GM12878 (cell line): ENCODE results near the gene SLC12A6.

Experiments
- BRCA1 ChIP-seq: IDR thresholded peaks from 2 replicates; pipeline ENCODE4 v1.6.1; 2011; ENCODE audit warnings: low read depth, low read length, improper control_type of control experiment
- EP300 ChIP-seq, 2 experiments: fragments of 150-350 bp in 1 of 2; IDR thresholded peaks; 2 replicates each; pipeline ENCODE4 v1.6.1; 2011 to 2012; ENCODE audit warnings: low read depth in 2 of 2, low read length in 2 of 2, borderline replicate concordance in 1 of 2, improper control_type of control experiment in 1 of 2, inconsistent platforms in 1 of 2; ENCODE audit not compliant: control insufficient read depth in 1 of 2
- MXI1 ChIP-seq: fragments of 150-350 bp; IDR thresholded peaks from 2 replicates; pipeline ENCODE4 v1.6.1; 2011; ENCODE audit warnings: low read depth, mild to moderate bottlenecking, inconsistent platforms, low read length, improper control_type of control experiment
- PML ChIP-seq: IDR thresholded peaks from 2 replicates; pipeline ENCODE4 v1.6.1; 2012; ENCODE audit warnings: low read length, inconsistent platforms
- POLR2A ChIP-seq: IDR thresholded peaks from 2 replicates; pipeline ENCODE4 v1.6.1; 2011; ENCODE audit warnings: low read depth, mild to moderate bottlenecking, low read length
- SUZ12 ChIP-seq: fragments of 200-600 bp; sonication (generic); IDR thresholded peaks from one replicate; pipeline ENCODE4 v1.6.1; 2018; ENCODE audit warnings: antibody characterized with exemption, mild to moderate bottlenecking; ENCODE audit not compliant: unreplicated experiment
- TBL1XR1 ChIP-seq: IDR thresholded peaks from 2 replicates; pipeline ENCODE4 v1.6.1; 2012; ENCODE audit warnings: low read depth, low read length, improper control_type of control experiment
- TF ChIP-seq, protein P1 (sequence below), 3 experiments: IDR thresholded peaks in 2 of 3; conservative IDR thresholded peaks in 1 of 3; 2 replicates each; pipeline ENCODE4 v1.5.1; 2011; ENCODE audit warnings: low read depth in 3 of 3, low read length in 3 of 3, mild to moderate bottlenecking in 3 of 3, control low read depth in 2 of 3, moderate library complexity in 2 of 3, inconsistent platforms in 1 of 3, mixed read lengths in 1 of 3; ENCODE audit not compliant: control insufficient read depth in 2 of 3, insufficient read depth in 1 of 3; ENCODE audit errors: extremely low read depth in 1 of 3

- TF ChIP-seq POLR2A: no peak
- no peak for TF ChIP-seq PML
- TF ChIP-seq EP300 (IDR thresholded peaks at IDR 0.05; ENCODE audit: borderline replicate concordance in 1 of 2, control insufficient read depth in 1 of 2, low read depth in 2 of 2, low read length in 2 of 2): no peak
- no peak for TF ChIP-seq SUZ12
- TF ChIP-seq BRCA1: no peak
- no peak for TF ChIP-seq MXI1
- TF ChIP-seq, protein P1, sequence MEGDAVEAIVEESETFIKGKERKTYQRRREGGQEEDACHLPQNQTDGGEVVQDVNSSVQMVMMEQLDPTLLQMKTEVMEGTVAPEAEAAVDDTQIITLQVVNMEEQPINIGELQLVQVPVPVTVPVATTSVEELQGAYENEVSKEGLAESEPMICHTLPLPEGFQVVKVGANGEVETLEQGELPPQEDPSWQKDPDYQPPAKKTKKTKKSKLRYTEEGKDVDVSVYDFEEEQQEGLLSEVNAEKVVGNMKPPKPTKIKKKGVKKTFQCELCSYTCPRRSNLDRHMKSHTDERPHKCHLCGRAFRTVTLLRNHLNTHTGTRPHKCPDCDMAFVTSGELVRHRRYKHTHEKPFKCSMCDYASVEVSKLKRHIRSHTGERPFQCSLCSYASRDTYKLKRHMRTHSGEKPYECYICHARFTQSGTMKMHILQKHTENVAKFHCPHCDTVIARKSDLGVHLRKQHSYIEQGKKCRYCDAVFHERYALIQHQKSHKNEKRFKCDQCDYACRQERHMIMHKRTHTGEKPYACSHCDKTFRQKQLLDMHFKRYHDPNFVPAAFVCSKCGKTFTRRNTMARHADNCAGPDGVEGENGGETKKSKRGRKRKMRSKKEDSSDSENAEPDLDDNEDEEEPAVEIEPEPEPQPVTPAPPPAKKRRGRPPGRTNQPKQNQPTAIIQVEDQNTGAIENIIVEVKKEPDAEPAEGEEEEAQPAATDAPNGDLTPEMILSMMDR (IDR thresholded peaks at IDR 0.05 in 2 of 3, conservative IDR thresholded peaks at IDR 0.05 in 1 of 3; ENCODE audit: control insufficient read depth in 2 of 3, extremely low read depth in 1 of 3, insufficient read depth in 1 of 3, low read depth in 3 of 3, low read length in 3 of 3): no peak
- no peak for TF ChIP-seq TBL1XR1
Measured at GRCh38 chr15:34248190-34248589, 89.4 kb downstream of the SLC12A6 start.
